ENCODE data around the gene TNK1.

The TNK1 gene

DNA sequence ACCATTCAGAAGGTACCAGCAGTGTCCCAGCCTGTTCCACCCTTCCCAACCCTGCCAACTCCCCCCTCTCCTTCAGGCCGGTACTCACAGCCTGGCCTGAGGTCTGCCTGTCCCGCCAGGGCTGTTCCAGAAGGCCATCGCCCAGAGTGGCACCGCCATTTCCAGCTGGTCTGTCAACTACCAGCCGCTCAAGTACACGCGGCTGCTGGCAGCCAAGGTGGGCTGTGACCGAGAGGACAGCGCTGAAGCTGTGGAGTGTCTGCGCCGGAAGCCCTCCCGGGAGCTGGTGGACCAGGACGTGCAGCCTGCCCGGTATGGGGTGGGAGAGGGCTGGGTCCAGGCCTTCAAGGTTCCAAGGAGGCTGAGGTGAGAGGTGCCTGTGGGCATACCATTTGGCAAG is 33.9 kb downstream of the TNK1 start:
- H3K27ac ChIP-seq (replicated peaks): no peak overlapping the region
- no peak for DNase-seq (ENCODE audit: low read depth in 1 of 2, low spot score in 1 of 2)
- TF ChIP-seq GABPA (IDR thresholded peaks at IDR 0.05; ENCODE audit: low read depth) (no peak), POLR2AphosphoS5 (IDR thresholded peaks at IDR 0.05; ENCODE audit: low read depth) (no peak), SPI1 (IDR thresholded peaks at IDR 0.05; ENCODE audit: borderline replicate concordance, low read depth) (no peak)
- TF ChIP-seq, protein P1, sequence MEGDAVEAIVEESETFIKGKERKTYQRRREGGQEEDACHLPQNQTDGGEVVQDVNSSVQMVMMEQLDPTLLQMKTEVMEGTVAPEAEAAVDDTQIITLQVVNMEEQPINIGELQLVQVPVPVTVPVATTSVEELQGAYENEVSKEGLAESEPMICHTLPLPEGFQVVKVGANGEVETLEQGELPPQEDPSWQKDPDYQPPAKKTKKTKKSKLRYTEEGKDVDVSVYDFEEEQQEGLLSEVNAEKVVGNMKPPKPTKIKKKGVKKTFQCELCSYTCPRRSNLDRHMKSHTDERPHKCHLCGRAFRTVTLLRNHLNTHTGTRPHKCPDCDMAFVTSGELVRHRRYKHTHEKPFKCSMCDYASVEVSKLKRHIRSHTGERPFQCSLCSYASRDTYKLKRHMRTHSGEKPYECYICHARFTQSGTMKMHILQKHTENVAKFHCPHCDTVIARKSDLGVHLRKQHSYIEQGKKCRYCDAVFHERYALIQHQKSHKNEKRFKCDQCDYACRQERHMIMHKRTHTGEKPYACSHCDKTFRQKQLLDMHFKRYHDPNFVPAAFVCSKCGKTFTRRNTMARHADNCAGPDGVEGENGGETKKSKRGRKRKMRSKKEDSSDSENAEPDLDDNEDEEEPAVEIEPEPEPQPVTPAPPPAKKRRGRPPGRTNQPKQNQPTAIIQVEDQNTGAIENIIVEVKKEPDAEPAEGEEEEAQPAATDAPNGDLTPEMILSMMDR (IDR thresholded peaks at IDR 0.05; ENCODE audit: insufficient read depth, low read length): no peak
- TF ChIP-seq, protein P2, sequence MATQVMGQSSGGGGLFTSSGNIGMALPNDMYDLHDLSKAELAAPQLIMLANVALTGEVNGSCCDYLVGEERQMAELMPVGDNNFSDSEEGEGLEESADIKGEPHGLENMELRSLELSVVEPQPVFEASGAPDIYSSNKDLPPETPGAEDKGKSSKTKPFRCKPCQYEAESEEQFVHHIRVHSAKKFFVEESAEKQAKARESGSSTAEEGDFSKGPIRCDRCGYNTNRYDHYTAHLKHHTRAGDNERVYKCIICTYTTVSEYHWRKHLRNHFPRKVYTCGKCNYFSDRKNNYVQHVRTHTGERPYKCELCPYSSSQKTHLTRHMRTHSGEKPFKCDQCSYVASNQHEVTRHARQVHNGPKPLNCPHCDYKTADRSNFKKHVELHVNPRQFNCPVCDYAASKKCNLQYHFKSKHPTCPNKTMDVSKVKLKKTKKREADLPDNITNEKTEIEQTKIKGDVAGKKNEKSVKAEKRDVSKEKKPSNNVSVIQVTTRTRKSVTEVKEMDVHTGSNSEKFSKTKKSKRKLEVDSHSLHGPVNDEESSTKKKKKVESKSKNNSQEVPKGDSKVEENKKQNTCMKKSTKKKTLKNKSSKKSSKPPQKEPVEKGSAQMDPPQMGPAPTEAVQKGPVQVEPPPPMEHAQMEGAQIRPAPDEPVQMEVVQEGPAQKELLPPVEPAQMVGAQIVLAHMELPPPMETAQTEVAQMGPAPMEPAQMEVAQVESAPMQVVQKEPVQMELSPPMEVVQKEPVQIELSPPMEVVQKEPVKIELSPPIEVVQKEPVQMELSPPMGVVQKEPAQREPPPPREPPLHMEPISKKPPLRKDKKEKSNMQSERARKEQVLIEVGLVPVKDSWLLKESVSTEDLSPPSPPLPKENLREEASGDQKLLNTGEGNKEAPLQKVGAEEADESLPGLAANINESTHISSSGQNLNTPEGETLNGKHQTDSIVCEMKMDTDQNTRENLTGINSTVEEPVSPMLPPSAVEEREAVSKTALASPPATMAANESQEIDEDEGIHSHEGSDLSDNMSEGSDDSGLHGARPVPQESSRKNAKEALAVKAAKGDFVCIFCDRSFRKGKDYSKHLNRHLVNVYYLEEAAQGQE (IDR thresholded peaks at IDR 0.05; ENCODE audit: insufficient replicate concordance, low read depth): no peak
- H3K27me3 ChIP-seq (ENCODE audit: insufficient read depth, poor library complexity, severe bottlenecking): no peaks in the 10 kb centered on the region
- H3K4me3 ChIP-seq (replicated peaks; ENCODE audit: insufficient read depth, low read length): no peak overlapping the region

DNA sequence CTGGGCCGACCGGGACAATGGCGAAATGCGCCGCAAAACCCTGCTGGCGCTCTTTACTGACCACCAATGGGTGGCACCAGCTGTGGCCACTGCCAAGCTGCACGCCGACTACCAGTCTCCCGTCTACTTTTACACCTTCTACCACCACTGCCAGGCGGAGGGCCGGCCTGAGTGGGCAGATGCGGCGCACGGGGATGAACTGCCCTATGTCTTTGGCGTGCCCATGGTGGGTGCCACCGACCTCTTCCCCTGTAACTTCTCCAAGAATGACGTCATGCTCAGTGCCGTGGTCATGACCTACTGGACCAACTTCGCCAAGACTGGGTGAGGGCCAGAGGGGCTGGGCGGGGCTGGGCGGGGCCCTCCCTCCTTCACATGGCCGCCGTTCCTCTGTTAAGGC is 34.9 kb downstream of the TNK1 start:
- Histone ChIP-seq H3K4me3 (replicated peaks; ENCODE audit: insufficient read depth, low read length) (no peak overlapping the region), H3K27ac (replicated peaks) (no peak overlapping the region), H3K27me3 (ENCODE audit: insufficient read depth, poor library complexity, severe bottlenecking) (no peaks in the 10 kb centered on the region)
- TF ChIP-seq POLR2AphosphoS5 (IDR thresholded peaks at IDR 0.05; ENCODE audit: low read depth): no peak
- no peak for DNase-seq (ENCODE audit: low read depth in 1 of 2, low spot score in 1 of 2)

DNA sequence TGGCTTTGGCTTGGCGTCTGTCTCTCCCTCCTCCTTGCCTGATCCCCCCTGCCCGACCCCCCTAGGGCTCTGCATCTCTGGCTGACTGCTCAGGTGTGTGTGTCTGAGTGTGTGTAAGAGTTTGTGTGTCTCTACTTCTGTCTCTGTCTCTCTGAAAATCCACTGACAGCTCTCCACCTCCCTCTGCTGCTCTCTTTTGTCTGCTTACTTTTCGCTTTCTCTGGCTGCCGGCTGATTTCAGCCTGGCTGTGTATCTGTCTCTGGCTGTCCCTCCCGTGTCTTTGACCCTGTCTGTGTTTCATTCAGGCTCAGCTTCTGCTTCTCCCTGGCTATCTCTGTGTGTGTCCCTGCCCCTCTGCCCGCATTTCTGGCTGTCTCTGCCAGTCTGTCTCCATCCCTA is 35.4 kb downstream of the TNK1 start:
- H3K4me3 ChIP-seq (replicated peaks; ENCODE audit: insufficient read depth, low read length): no peak overlapping the region
- no peak overlapping the region for H3K27ac ChIP-seq (replicated peaks)
- TF ChIP-seq GABPA (IDR thresholded peaks at IDR 0.05; ENCODE audit: low read depth): no peak
- TF ChIP-seq, protein P1 (IDR thresholded peaks at IDR 0.05; ENCODE audit: insufficient read depth, low read length): no peak
- no peak for TF ChIP-seq SPI1 (IDR thresholded peaks at IDR 0.05; ENCODE audit: borderline replicate concordance, low read depth)
- TF ChIP-seq POLR2AphosphoS5 (IDR thresholded peaks at IDR 0.05; ENCODE audit: low read depth): no peak
- TF ChIP-seq, protein P2 (IDR thresholded peaks at IDR 0.05; ENCODE audit: insufficient replicate concordance, low read depth): no peak
- no peak for DNase-seq (ENCODE audit: low read depth in 1 of 2, low spot score in 1 of 2)
- no peaks in the 10 kb centered on the region for H3K27me3 ChIP-seq (ENCODE audit: insufficient read depth, poor library complexity, severe bottlenecking)

DNA sequence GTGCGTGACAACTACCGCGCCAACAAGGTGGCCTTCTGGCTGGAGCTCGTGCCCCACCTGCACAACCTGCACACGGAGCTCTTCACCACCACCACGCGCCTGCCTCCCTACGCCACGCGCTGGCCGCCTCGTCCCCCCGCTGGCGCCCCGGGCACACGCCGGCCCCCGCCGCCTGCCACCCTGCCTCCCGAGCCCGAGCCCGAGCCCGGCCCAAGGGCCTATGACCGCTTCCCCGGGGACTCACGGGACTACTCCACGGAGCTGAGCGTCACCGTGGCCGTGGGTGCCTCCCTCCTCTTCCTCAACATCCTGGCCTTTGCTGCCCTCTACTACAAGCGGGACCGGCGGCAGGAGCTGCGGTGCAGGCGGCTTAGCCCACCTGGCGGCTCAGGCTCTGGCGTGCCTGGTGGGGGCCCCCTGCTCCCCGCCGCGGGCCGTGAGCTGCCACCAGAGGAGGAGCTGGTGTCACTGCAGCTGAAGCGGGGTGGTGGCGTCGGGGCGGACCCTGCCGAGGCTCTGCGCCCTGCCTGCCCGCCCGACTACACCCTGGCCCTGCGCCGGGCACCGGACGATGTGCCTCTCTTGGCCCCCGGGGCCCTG is 36.3 kb downstream of the TNK1 start:
- Histone ChIP-seq H3K27me3 (ENCODE audit: insufficient read depth, poor library complexity, severe bottlenecking) (no peaks in the 10 kb centered on the region), H3K27ac (replicated peaks) (no peak overlapping the region)
- no peak for TF ChIP-seq POLR2AphosphoS5 (IDR thresholded peaks at IDR 0.05; ENCODE audit: low read depth)
- TF ChIP-seq, protein P1 (IDR thresholded peaks at IDR 0.05; ENCODE audit: insufficient read depth, low read length): no peak
- no peak for TF ChIP-seq SPI1 (IDR thresholded peaks at IDR 0.05; ENCODE audit: borderline replicate concordance, low read depth)
- TF ChIP-seq, protein P2 (IDR thresholded peaks at IDR 0.05; ENCODE audit: insufficient replicate concordance, low read depth): no peak
- no peak for TF ChIP-seq GABPA (IDR thresholded peaks at IDR 0.05; ENCODE audit: low read depth)

More for the DNA sequence above, 36.3 kb downstream of the TNK1 start:
- no peak for DNase-seq (ENCODE audit: low read depth in 1 of 2, low spot score in 1 of 2)
- no peak overlapping the region for H3K4me3 ChIP-seq (replicated peaks; ENCODE audit: insufficient read depth, low read length)

All from HL-60 (cell line).